HepG2 (cell line): ENCODE data around the gene SENP6. TPM values are rescaled to one million over a fixed set of nuclear protein-coding genes. Genes with fewer than 3 reads are reported as not detected.

ENCODE experiments used
- GATAD1 ChIP-seq: IDR thresholded peaks from 2 replicates; pipeline ENCODE4 v1.6.1; 2016; ENCODE audit warnings: missing genetic modification reagents, missing compliant biosample characterization
- IRF1 ChIP-seq: sonication (generic); formaldehyde crosslinking; IDR thresholded peaks from 2 replicates; pipeline ENCODE4 v1.4.0; 2020; ENCODE audit warnings: low read depth, mild to moderate bottlenecking, missing genetic modification reagents
- NONO ChIP-seq, 2 experiments: fragments of 450-650 bp in 1 of 2; sonication (generic) in 1 of 2; formaldehyde crosslinking in 1 of 2; IDR thresholded peaks in 1 of 2; conservative IDR thresholded peaks in 1 of 2; 2 replicates each; pipeline versions ENCODE4 v1.6.1 to v1.8.0; 2017 to 2022; ENCODE audit warnings: mild to moderate bottlenecking in 1 of 2, missing genetic modification reagents in 1 of 2, moderate library complexity in 1 of 2
- TBP ChIP-seq: sonication (generic); formaldehyde crosslinking; IDR thresholded peaks from 2 replicates; pipeline ENCODE4 v1.5.0; 2020; ENCODE audit warnings: missing genetic modification reagents
- TEAD2 ChIP-seq: sonication (generic); formaldehyde crosslinking; IDR thresholded peaks from 2 replicates; pipeline ENCODE4 v1.9.0; 2021; ENCODE audit warnings: missing genetic modification reagents
- TP53 ChIP-seq: sonication (generic); formaldehyde crosslinking; conservative IDR thresholded peaks from 2 replicates; pipeline ENCODE4 v1.4.0; 2020; ENCODE audit warnings: missing genetic modification reagents
- UBTF ChIP-seq: sonication (generic); formaldehyde crosslinking; IDR thresholded peaks from 2 replicates; pipeline ENCODE4 v1.4.0; 2020; ENCODE audit warnings: mild to moderate bottlenecking, missing genetic modification reagents
- ZBTB10 ChIP-seq: sonication (generic); formaldehyde crosslinking; IDR thresholded peaks from 2 replicates; pipeline ENCODE4 v1.4.0; 2020; ENCODE audit warnings: missing genetic modification reagents, borderline replicate concordance
- ZFP36 ChIP-seq: fragments of 150-350 bp; IDR thresholded peaks from 2 replicates; pipeline ENCODE4 v1.6.1; 2018; ENCODE audit warnings: borderline replicate concordance, low read length, low read depth; ENCODE audit not compliant: partially characterized antibody
- ZFP62 ChIP-seq: sonication (generic); formaldehyde crosslinking; IDR thresholded peaks from 2 replicates; pipeline ENCODE4 v1.4.0; 2020; ENCODE audit warnings: missing genetic modification reagents
- ZNF543 ChIP-seq: sonication (generic); formaldehyde crosslinking; IDR thresholded peaks from 2 replicates; pipeline ENCODE4 v1.4.0; 2020; ENCODE audit warnings: mild to moderate bottlenecking, missing genetic modification reagents
- ZNF563 ChIP-seq: sonication (generic); formaldehyde crosslinking; IDR thresholded peaks from 2 replicates; pipeline ENCODE4 v1.8.0; 2022; ENCODE audit warnings: mild to moderate bottlenecking, moderate library complexity, missing genetic modification reagents
- polyA plus RNA-seq, 8 experiments: library from polyadenylated mRNA; depleted of rRNA in 3 of 8; stranded (reverse) in 7 of 8; unstranded in 1 of 8; fragments of >200 nt; fragmentation: Illumina TruSeq in 4 of 8; extraction: Trizol in 4 of 8; gene quantifications; 2 replicates each; pipeline versions ENCODE4 v1.2.1 to v1.2.3, GENCODE V29; 2011 to 2016; ENCODE audit warnings: low read depth in 4 of 8, missing spikeins in 1 of 8, mixed read lengths in 1 of 8; ENCODE audit not compliant: insufficient read depth in 1 of 8
- total RNA-seq, 5 experiments: library from RNA; depleted of rRNA; stranded (reverse); fragments of >200 nt; fragmentation: Illumina TruSeq; extraction: Trizol; gene quantifications; 2 replicates each; pipeline ENCODE4 v1.2.3, GENCODE V29; 2016; ENCODE audit warnings: low read depth in 1 of 5
- TF ChIP-seq, protein P1 (sequence below): sonication (generic); formaldehyde crosslinking; IDR thresholded peaks from 2 replicates; pipeline ENCODE4 v1.4.0; 2020; ENCODE audit warnings: missing genetic modification reagents, low read depth, mild to moderate bottlenecking, borderline replicate concordance
- TF ChIP-seq, protein P2 (sequence below): IDR thresholded peaks from 2 replicates; pipeline ENCODE4 v1.6.1; 2016; ENCODE audit warnings: low read depth
- TF ChIP-seq, protein P3 (sequence below): sonication (generic); formaldehyde crosslinking; IDR thresholded peaks from 2 replicates; pipeline ENCODE4 v1.4.0; 2020; ENCODE audit warnings: mild to moderate bottlenecking, missing genetic modification reagents
- TF ChIP-seq, protein P4 (sequence below): sonication (generic); formaldehyde crosslinking; conservative IDR thresholded peaks from 2 replicates; pipeline ENCODE4 v1.4.0; 2020; ENCODE audit warnings: missing genetic modification reagents

The SENP6 gene
- total and polyA plus RNA-seq, 2 of the 13 experiments (the other 11 are each of a cell fraction or from before 2014, with no cell fraction given) = 21.9 to 50.1 TPM

DNA sequence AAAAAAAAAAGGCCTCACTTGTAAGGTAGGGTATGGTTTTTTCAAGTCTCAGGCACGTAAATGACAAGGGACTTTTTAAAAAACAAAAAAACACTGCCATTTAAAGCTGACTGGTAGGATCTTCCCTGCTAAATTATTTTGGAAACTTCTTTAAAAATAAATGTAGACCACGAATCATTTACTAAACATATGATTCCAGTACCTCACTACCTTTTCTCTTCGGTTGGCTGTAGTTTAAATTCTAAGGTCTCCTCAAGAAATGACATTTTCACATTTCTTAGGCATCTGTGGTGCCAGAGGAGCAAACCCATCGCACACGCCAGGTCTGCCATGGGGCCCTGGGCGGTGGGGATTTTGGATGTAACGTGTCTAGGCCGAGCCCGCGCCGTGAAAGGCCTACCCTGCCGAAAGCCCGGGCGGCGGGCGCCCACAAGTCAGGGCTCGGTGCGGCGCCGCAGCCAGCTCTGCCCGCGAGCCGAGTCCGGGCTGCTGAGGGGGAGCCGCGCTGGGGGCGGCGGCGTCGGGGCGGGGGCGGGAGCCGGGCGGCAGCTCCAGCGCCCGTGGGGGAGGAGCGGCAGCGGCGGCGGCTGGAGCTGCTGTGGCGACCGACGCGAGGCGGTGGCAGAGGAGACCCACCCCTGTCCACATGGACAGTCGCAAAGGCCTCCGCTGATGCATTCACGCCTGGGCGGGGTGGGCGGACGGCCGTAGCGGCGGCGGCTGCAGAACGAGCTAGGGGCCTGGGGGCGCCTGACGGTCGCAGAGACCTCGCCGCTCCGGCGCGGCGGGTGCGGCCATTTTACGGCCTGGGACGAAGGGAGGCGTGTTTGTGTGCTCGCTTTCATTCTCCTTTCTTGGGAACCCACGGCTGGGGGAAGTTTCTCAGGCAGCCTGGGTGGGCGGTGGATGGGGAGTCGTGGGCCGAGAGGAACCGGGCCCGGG lies at the start of gene SENP6 (continued):
- TF ChIP-seq, protein P1, sequence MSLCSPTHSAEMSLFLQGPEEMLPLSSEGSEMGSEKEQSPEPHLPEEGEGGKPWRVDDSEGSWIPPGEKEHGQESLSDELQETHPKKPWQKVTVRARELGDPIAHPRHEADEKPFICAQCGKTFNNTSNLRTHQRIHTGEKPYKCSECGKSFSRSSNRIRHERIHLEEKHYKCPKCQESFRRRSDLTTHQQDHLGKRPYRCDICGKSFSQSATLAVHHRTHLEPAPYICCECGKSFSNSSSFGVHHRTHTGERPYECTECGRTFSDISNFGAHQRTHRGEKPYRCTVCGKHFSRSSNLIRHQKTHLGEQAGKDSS (CRISPR knock-in tag) = peak; percentile 87; the same call in 1 of the 2 replicates
- TF ChIP-seq NONO (IDR thresholded peaks at IDR 0.05) (no peak), NONO (CRISPR knock-in tag; conservative IDR thresholded peaks at IDR 0.05) (peak; percentile 51), UBTF (peak; percentile 99), TEAD2 (CRISPR knock-in tag) (no peak), TP53 (CRISPR knock-in tag) (no peak), IRF1 (CRISPR knock-in tag) (no peak), ZBTB10 (CRISPR knock-in tag) (peak; percentile 32; the same call in 1 of the 2 replicates), ZNF543 (CRISPR knock-in tag) (peak; percentile 89), TBP (no peak), GATAD1 (CRISPR knock-in tag) (peak; percentile 56), ZFP36 (no peak), ZNF563 (CRISPR knock-in tag) (peak; percentile 81), ZFP62 (no peak)
- TF ChIP-seq, protein P2, sequence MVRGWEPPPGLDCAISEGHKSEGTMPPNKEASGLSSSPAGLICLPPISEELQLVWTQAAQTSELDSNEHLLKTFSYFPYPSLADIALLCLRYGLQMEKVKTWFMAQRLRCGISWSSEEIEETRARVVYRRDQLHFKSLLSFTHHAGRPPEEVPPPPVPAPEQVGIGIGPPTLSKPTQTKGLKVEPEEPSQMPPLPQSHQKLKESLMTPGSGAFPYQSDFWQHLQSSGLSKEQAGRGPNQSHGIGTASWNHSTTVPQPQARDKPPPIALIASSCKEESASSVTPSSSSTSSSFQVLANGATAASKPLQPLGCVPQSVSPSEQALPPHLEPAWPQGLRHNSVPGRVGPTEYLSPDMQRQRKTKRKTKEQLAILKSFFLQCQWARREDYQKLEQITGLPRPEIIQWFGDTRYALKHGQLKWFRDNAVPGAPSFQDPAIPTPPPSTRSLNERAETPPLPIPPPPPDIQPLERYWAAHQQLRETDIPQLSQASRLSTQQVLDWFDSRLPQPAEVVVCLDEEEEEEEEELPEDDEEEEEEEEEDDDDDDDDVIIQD (CRISPR knock-in tag) = no peak
- TF ChIP-seq, protein P3, sequence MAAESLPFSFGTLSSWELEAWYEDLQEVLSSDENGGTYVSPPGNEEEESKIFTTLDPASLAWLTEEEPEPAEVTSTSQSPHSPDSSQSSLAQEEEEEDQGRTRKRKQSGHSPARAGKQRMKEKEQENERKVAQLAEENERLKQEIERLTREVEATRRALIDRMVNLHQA (CRISPR knock-in tag) = no peak
- TF ChIP-seq, protein P4, sequence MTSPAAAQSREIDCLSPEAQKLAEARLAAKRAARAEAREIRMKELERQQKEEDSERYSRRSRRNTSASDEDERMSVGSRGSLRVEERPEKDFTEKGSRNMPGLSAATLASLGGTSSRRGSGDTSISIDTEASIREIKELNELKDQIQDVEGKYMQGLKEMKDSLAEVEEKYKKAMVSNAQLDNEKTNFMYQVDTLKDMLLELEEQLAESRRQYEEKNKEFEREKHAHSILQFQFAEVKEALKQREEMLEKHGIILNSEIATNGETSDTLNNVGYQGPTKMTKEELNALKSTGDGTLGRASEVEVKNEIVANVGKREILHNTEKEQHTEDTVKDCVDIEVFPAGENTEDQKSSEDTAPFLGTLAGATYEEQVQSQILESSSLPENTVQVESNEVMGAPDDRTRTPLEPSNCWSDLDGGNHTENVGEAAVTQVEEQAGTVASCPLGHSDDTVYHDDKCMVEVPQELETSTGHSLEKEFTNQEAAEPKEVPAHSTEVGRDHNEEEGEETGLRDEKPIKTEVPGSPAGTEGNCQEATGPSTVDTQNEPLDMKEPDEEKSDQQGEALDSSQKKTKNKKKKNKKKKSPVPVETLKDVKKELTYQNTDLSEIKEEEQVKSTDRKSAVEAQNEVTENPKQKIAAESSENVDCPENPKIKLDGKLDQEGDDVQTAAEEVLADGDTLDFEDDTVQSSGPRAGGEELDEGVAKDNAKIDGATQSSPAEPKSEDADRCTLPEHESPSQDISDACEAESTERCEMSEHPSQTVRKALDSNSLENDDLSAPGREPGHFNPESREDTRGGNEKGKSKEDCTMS (CRISPR knock-in tag) = no peak
